NCI-H748 treated with DMSO at 0.1 percent for 48 hours (cell line): ENCODE measurements around the gene CHRNA4.

Experiments
- DNase-seq: peaks from one replicate; lab custom pipeline; 2025; lab: John Stamatoyannopoulos, UW

The CHRNA4 gene

DNA sequence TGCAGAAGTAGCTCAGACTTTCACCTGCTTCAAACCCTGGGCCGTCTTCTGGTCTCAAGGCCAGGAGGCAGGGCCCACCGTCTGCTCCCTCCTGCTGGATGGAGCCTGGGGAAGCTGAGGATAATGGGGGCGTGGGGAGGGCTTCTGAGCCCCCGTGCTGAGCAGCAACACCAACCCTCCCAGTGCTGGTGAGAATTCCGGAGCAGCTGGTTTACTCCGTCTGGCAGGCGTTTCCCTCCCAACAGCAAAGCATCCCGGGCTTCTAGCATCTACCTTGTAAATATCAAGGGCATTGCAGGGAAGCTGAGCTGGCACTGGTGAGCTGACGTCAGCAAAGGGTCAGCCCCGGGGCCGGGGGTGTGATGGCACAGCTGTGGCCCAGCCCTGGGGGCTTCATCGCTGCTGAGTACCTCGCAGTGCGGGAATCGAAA, 16.8 kb upstream of the CHRNA4 start:
- DNase-seq: no peak

- DNase-seq: no peak
Measured at GRCh38 chr20:63377256-63377941, 16.2 kb upstream of the CHRNA4 start.

- DNase-seq: no peak
Measured at GRCh38 chr20:63376283-63377250, 15.4 kb upstream of the CHRNA4 start.

DNA sequence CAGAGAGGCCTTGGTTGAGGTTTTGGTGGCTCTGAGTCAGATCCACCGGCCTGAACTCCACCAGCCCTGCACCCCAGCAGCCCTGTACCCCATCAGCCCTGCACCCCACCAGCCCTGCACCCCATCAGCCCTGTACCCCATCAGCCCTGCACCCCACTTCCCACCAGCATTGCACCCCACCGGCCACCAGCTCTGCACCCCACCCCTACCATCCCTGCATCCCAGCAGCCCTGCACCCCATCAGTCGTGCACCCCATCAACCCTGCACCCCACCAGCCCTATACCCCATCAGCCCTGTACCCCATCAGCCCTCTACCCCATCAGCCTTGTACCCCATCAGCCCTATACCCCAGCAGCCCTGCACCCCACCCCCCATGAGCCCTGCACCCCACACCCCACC, 14.3 kb upstream of the CHRNA4 start:
- no peak for DNase-seq

DNA sequence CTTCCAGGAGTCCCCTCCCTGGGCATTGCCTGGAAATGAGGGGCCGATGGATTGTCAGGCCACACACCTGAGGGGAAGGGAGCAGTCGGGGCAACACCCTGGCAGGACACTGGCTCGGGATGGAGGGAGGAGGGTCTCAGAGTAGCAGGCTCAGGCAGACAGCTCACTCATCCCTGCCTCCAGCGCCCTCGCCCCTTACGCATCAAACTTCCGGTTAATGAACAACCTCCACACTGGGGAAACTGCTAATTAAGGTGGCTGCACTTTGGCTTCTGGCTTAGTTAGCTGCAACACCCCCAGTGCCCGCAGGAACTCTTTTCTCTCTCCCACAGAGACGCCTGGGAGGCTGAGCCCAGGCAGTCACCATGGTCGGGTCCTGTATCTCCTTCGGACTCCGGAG, 13.4 kb upstream of the CHRNA4 start:
- no peak for DNase-seq

DNA sequence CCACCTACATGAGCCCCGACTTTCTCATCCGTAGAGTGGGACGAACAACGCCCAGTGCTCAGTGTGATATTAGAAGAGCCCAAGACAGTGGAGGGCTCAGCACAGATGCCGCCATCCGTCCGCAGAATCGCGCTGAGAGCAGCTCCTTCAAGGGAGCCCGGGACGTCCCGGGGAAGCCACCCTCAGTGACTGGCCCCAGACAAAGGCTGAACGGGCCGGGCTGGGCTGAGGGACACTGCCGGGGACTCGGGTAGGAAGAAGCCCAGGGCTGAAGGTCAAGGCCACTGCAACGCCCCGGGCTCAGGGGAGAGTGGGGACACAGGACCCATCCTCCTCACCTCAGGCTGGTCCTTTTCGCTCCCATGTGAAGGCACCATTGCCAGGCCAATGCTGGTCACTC, 12.8 kb upstream of the CHRNA4 start:
- DNase-seq: no peak

- DNase-seq: no peak
Measured at GRCh38 chr20:63372971-63373885, 12.1 kb upstream of the CHRNA4 start.

DNA sequence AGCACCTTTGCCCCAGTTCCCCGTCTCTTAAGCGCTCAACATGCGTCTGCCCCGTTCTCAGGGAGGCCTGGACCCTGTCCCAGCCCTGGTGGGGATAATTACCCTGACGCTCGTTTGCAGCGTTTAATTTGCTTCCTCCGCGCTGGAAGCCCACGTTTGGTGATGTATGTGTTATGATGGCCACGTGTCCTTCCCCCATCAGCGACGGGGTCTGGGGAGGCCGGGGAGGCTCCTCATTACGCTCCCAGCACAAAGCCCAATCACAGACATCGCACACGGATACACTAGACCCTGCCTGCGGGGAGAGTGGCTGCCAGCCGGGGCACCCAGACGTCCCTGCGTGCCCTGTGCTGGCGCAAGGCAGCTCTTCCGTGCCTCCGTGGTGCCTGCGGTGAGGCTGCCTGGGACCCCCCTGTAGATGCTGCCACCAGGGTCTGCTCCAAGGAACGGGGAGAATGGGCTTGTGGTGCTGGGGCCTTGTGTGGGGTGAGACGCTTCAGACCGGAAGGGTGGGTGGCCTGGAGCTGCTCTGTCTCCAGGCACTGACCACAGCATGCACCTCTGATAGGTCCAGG, 10.2 kb upstream of the CHRNA4 start:
- DNase-seq: no peak

DNA sequence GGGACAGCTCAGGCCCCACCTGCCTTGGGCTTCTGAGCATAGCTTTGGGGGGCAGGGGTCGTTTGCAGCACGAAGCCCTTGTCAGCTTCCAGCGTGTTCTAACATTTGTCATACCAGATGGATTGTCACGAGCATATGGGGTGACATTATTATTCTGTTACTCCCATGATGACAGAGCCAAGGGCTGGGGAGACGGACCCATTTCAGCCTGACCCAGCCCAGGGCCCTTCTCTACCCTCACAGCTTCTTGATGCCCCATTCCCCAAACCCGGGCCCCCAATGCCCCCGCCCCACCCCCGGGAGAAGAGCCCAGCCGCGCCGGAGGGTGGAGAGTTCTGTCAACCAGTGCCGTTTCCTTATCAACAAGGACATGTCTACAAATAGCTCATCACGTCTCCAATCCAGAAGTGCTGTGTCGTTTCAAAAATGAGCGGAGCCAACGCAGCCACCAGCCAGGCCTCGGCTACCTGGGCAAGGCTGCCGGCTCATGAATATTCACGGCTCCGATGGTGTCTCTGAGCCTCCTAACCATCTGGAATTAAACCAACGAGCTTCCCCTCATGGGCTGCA, 9.6 kb upstream of the CHRNA4 start:
- DNase-seq: no peak

- no peak for DNase-seq
Measured at GRCh38 chr20:63369724-63370617, 8.8 kb upstream of the CHRNA4 start.

DNA sequence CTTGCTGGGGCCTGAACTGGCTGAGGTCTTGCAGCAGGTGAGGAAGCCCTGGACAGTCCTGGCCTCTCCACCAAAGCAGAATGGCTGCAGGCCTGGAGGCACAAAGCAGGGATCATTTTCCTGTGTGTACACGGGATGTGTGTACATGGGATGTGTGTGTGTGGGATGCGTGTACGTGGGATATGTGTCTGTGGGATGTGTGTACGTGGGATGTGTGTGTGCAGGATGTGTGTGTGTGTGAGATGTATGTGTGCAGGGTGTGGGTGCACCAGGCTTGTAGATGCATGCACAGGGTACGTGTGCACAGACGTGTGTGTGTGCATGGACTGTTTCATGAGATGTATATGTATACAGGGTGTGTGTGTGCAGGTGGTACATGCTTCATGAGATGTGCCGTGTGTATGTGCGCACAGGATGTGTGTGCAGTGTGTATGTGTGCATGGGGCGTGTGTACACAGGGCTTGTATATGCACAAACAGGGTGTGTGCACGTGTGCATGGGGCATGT, 7.9 kb upstream of the CHRNA4 start:
- no peak for DNase-seq

- DNase-seq: no peak
Measured at GRCh38 chr20:63368151-63368550, 7.0 kb upstream of the CHRNA4 start.

DNA sequence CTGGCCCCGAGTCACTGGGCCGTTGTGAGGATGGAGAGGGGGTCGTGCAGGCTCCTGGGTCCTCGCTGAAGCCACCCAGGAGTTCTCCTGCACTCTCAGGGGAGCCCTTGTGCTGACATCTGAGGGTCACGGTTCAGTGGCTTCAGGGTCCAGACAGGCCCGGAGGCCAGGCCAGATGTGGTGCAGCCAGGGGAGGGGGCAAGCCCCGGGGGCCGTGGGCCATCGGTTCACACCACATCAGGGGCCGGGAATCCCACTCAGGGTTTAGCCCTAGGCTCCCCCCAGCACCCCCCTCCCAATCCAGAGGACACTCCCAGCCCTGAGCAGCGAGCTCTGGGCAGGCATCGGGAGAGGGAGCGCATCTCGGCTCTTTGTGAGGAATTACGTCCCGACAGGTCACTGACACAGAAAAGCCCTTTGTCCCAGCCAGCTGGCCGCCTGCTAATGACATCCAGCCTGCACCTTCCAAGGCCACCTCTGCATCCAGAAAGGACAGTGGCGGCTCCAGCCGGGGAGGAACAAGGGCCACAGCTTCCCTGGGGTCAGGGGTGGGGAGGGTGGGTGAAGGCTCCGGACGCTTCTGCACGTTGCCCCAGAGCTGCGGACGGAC, 6.4 kb upstream of the CHRNA4 start:
- no peak for DNase-seq

- no peak for DNase-seq
Measured at GRCh38 chr20:63366390-63367365, 5.5 kb upstream of the CHRNA4 start.

- DNase-seq: no peak
Measured at GRCh38 chr20:63365601-63366389, 4.6 kb upstream of the CHRNA4 start.

DNA sequence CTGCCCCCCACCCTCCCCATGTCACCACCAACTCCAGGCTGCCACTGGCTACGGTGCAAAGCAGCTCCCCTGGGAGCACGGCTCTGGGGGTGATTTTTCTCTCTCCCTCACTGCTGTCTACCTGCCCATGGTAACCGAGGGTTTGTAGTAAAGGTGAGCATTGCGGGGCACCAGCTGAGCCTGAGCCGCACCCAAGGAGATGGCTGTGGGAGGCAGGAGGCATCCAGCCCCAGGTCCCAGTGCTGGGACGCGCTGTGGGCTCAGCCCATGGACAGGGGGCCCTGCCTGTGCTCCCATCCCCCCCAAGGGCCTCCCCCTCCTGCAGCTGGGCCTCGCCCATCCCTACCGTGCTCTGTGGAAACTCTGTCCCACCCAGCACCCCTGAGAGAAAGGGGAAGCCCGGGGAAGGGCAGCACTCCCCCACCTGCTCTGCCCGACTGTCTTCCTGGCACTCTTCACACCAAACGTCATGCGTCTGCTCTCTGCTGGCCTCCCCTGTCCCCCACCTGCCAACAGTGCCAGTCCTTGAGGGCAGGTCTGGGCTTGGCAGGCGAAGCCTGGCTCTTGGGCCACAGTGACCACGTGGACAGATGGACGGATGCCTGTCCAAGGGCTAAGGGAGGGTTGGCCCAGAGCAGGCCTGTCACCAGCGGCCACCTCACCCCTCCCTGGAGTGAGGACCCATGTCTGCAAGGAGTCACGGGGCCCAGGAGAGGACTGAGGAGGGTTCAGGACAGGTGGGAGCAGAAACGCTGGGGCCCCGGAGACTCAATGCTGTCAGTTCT, 3.8 kb upstream of the CHRNA4 start:
- no peak for DNase-seq

DNA sequence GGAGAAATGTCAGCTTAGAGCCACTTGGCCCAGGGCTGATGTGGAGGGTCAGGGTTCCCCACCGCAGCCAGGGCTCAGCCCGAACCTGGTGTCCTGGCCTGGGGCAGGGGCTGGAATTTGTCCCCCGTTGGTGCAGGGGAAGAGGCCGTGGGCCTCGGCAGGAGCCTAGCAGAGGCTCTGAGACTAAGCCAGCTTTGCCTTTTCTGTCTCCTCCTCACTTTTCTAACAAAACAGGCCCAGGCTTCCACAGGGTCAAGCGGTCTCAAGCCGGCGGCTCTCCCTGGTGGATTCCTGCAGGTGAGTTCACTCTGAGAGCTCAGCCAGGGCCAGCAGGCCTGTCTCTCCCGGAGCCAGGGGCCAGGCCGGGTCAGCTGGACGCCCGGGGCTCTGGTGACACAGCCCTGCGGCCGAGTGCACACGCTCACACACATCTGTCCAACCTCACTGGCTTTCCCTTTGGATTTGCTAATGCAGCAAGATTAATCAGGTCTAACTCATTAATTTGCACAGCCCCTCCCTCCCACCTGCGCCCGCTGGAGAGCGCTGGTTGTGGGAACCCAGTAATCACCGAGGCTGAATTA, 2.9 kb upstream of the CHRNA4 start:
- no peak for DNase-seq
